ENCODE results near the gene PLXNA3. TPM values are rescaled to one million over a fixed set of nuclear protein-coding genes. Genes with fewer than 3 reads are reported as not detected.

Gene PLXNA3
- total RNA-seq, 2 experiments from 2014 or later, result 35.1 to 38.1 TPM

DNA sequence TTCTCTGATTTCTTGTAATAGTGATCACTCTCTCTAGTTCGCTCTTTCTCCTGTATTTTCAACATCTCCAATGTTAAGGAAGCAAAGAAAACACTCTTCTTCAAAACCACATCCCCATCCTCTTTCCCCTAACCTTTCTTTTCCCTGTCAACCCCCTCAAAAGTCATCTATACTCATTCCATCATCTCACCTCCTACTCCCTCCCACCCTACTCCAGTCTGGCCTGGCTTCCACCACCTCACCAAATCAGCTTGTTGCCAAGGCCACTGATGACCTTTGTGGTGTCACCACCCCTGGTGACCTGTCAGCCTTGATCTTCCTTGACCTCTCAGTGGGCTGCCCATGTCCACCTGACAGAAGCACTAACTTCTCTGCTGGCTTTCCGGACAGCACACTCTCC, 55.6 kb downstream of the PLXNA3 start:
- TF ChIP-seq, protein P1, sequence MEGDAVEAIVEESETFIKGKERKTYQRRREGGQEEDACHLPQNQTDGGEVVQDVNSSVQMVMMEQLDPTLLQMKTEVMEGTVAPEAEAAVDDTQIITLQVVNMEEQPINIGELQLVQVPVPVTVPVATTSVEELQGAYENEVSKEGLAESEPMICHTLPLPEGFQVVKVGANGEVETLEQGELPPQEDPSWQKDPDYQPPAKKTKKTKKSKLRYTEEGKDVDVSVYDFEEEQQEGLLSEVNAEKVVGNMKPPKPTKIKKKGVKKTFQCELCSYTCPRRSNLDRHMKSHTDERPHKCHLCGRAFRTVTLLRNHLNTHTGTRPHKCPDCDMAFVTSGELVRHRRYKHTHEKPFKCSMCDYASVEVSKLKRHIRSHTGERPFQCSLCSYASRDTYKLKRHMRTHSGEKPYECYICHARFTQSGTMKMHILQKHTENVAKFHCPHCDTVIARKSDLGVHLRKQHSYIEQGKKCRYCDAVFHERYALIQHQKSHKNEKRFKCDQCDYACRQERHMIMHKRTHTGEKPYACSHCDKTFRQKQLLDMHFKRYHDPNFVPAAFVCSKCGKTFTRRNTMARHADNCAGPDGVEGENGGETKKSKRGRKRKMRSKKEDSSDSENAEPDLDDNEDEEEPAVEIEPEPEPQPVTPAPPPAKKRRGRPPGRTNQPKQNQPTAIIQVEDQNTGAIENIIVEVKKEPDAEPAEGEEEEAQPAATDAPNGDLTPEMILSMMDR (IDR thresholded peaks at IDR 0.05), result no peak
- peaks cover 19% of the 10 kb centered on the region for H3K36me3 Mint-ChIP-seq (ENCODE audit: low read depth)
- H3K4me1 ChIP-seq (ENCODE audit: insufficient read depth, low read length), result peaks cover 46% of the 10 kb centered on the region
- no peak overlapping the region for H3K27ac ChIP-seq (ENCODE audit: low read depth in 1 of 2, low read length in 2 of 2)
- ChIA-PET POLR2A (interaction anchor here (3.5 kb wide), 1 partner anchor 27 kb away, joined by 18 read pairs; the partner anchor contains the start of gene UBL4A), CTCF (no interaction called here)
- peaks cover 6% of the 10 kb centered on the region for H3K36me3 ChIP-seq (ENCODE audit: insufficient read depth, low read length)
- H3K4me3 Mint-ChIP-seq, result peak overlapping the region; percentile 48
- intact Hi-C loops (cut with DNase I, micrococcal nuclease), result no loop called here
- H3K9me3 ChIP-seq (ENCODE audit: control insufficient read depth in 1 of 2, insufficient read depth in 1 of 2, low read length in 2 of 2), result no peaks in the 10 kb centered on the region
- no peaks in the 10 kb centered on the region for H3K27me3 ChIP-seq (ENCODE audit: control insufficient read depth in 1 of 2, insufficient read depth in 2 of 2, low read length in 2 of 2)
- no peaks in the 10 kb centered on the region for H3K27me3 Mint-ChIP-seq
- H3K4me1 Mint-ChIP-seq (ENCODE audit: low read depth), result peaks cover 27% of the 10 kb centered on the region
- DNase-seq (no peak), ATAC-seq (ENCODE audit: poor library complexity) (no peak)
- no peak overlapping the region for H3K4me3 ChIP-seq (ENCODE audit: low read length)
- H3K27ac Mint-ChIP-seq, result peak overlapping the region; percentile 57
- H3K9me3 Mint-ChIP-seq, result no peaks in the 10 kb centered on the region

DNA sequence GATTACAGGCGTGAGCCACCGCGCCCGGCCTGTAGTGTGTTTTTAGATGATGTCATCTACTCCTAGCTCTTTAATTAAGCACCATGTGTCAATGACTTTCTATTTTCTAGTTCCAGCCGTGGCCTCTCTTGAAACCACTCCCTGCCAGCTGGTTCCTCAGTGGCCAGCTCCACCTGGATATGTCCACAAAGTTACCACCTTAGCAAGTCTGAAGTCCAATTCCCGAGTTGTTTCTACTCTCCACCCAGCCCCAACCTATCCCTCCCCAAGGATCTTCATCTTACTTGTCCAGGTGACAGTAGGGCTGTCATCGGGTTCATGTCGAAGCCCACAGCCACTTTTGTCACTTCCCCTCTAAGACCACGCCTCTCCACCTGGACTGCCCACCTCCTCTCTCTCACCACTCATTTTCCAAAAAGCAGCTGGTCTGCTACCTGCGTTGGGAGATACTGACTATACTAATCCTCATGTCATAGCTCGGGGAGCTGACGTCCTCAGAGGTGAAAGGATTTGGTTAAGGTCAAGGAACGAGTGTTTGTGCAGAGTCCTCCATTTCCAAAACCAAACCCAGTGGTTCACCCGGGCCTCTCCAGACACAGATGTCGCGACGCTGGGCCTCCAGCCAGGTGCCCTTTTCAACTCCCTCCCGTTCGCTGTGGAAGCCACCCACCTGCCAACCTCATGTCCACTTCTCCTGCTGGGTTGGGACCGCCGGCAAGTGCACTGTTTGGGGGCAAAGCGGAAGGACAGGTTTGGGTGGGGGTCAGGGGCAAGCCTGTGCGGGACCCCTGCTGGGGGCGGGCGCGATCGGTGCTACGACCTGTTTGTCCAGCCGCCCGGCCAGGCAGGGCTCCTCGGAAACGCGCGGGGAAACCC, 57.2 kb downstream of the PLXNA3 start:
- Mint-ChIP-seq H3K27me3 (no peaks in the 10 kb centered on the region), H3K4me3 (peak overlapping the region; percentile 86), H3K36me3 (ENCODE audit: low read depth) (peaks cover 15% of the 10 kb centered on the region), H3K9me3 (no peaks in the 10 kb centered on the region), H3K27ac (peak overlapping the region; percentile 81), H3K4me1 (ENCODE audit: low read depth) (peaks cover 27% of the 10 kb centered on the region)
- peak overlapping the region; percentile 78 for H3K4me3 ChIP-seq (ENCODE audit: low read length)
- peak in 5 of 14 experiments; percentile 11 to 58 (median 36) for DNase-seq
- ChIA-PET CTCF (no interaction called here), POLR2A (interaction anchor here (0.8 to 3.8 kb wide), 12 partner anchors 11 to 146 kb away, joined by 3 to 35 read pairs (median 4); partner anchors contain the start of genes LAGE3, RPL10, SLC10A3 and UBL4A)
- no peaks in the 10 kb centered on the region for H3K36me3 ChIP-seq (ENCODE audit: insufficient read depth, low read length)
- H3K27me3 ChIP-seq (ENCODE audit: control insufficient read depth in 1 of 2, insufficient read depth in 2 of 2, low read length in 2 of 2), result no peaks in the 10 kb centered on the region
- ATAC-seq (ENCODE audit: poor library complexity), result no peak
- TF ChIP-seq, protein P1 (IDR thresholded peaks at IDR 0.05), result no peak
- peaks cover 46% of the 10 kb centered on the region for H3K4me1 ChIP-seq (ENCODE audit: insufficient read depth, low read length)
- peak overlapping the region; percentile 41 to 76 for H3K27ac ChIP-seq (ENCODE audit: low read depth in 1 of 2, low read length in 2 of 2)
- intact Hi-C loops (cut with DNase I, micrococcal nuclease), result loop anchor here in 1 of 2 experiments (5.0 kb wide), 1 partner anchor 38 kb away; the partner anchor contains the start of gene LAGE3
- H3K9me3 ChIP-seq (ENCODE audit: control insufficient read depth in 1 of 2, insufficient read depth in 1 of 2, low read length in 2 of 2), result no peaks in the 10 kb centered on the region

DNA sequence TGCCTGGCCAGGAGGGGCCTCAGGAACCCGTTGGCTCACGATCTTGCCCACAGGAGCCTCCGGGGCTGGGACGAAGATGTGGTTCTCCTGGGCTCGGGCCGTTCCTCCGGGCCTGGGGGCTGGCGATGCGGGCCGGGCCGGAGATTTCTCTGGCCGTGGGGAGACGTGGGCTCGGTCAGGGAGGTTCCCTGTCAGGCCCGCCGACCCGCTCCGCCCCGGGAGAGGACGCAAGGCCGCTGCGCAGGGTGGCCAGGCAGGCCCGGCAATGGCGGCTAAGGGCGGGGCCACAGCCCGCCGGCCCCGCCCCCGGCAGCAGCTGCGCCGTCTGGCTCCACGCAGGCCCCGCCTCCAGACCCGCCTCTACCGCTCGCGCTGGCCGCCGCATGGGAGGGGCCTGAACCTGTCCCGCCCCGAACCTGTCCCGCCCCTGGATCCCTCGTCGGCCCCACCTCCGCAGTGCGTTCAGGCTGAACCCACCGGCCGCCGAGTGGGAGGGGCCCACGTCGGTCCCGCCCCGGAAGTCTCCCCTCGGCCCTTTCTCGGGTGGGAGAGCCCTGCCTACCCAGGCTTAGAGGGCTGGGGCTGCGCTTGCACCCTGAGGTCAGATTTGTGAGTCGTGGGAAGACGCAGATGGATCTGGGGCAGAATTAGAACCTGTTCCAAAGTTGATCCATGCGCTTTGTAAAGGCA, 58.0 kb downstream of the PLXNA3 start, which contains the start of gene FAM3A:
Gene FAM3A (minus strand): TSS at position 267 of the 690 bp plus-strand sequence. CDS start 460 bp downstream, outside the sequence.
- H3K4me1 ChIP-seq (ENCODE audit: insufficient read depth, low read length), result peaks cover 44% of the 10 kb centered on the region
- no peaks in the 10 kb centered on the region for H3K27me3 Mint-ChIP-seq
- no peaks in the 10 kb centered on the region for H3K9me3 Mint-ChIP-seq
- no peaks in the 10 kb centered on the region for H3K9me3 ChIP-seq (ENCODE audit: control insufficient read depth in 1 of 2, insufficient read depth in 1 of 2, low read length in 2 of 2)
- H3K4me1 Mint-ChIP-seq (ENCODE audit: low read depth), result peaks cover 22% of the 10 kb centered on the region
- ChIA-PET POLR2A (interaction anchor here (0.6 to 3.8 kb wide), 18 partner anchors 11 to 419 kb away, joined by 3 to 35 read pairs (median 3); partner anchors contain the start of genes FLNA, LAGE3, RPL10 and SLC10A3), CTCF (interaction anchor here (2.5 kb wide), 1 partner anchor 11 kb away, joined by 8 read pairs; no protein-coding TSS in a partner anchor)
- intact Hi-C loops (cut with DNase I, micrococcal nuclease), result loop anchor here in 1 of 2 experiments (2.0 to 5.0 kb wide), 3 partner anchors 17 to 39 kb away; partner anchors contain the start of gene LAGE3
- H3K27me3 ChIP-seq (ENCODE audit: control insufficient read depth in 1 of 2, insufficient read depth in 2 of 2, low read length in 2 of 2), result no peaks in the 10 kb centered on the region
- peak within 1 kb of the TSS; percentile 41 to 76 for H3K27ac ChIP-seq (ENCODE audit: low read depth in 1 of 2, low read length in 2 of 2)
- no peaks in the 10 kb centered on the region for H3K36me3 ChIP-seq (ENCODE audit: insufficient read depth, low read length)
- H3K36me3 Mint-ChIP-seq (ENCODE audit: low read depth), result peaks cover 11% of the 10 kb centered on the region
- DNase-seq (peak; percentile 88 to 95 (median 92)), ATAC-seq (ENCODE audit: poor library complexity) (peak; percentile 95)
- H3K4me3 Mint-ChIP-seq, result peak within 1 kb of the TSS; percentile 89
- peak within 1 kb of the TSS; percentile 78 for H3K4me3 ChIP-seq (ENCODE audit: low read length)
- TF ChIP-seq, protein P1 (IDR thresholded peaks at IDR 0.05), result no peak
- peak within 1 kb of the TSS; percentile 91 for H3K27ac Mint-ChIP-seq
